H1 (cell line): Measurements from ENCODE around the gene RPS6KC1. TPM values are rescaled to one million over a fixed set of nuclear protein-coding genes. Genes with fewer than 3 reads are reported as not detected.

ENCODE experiments used
- CTCF ChIA-PET: fragments of 300-600 bp; sonication (Branson Sonifier 250); formaldehyde crosslinking; loops from one replicate; lab custom pipeline; 2021; ENCODE audit not compliant: partially characterized antibody; lab: Charles Lee
- POLR2A ChIA-PET: fragments of 300-600 bp; sonication (Branson Sonifier 250); formaldehyde crosslinking; loops from one replicate; lab custom pipeline; 2021; ENCODE audit warnings: inconsistent platforms; ENCODE audit not compliant: partially characterized antibody; lab: Charles Lee
- DNase-seq, 2 experiments: peaks; one replicate each; pipeline versions ENCODE4 v3.0.0 to v3.0.0-alpha.2; 2010 to 2022; ENCODE audit warnings: low spot score in 2 of 2, low read depth in 1 of 2, mixed read lengths in 1 of 2
- FAIRE-seq: peaks from 2 replicates; lab custom pipeline; 2011; peaks lifted over from hg19 to GRCh38; lab: Jason Lieb, UNC
- H2AFZ ChIP-seq: 2 replicates; pipeline ENCODE4 v1.8.1; 2012; ENCODE audit warnings: low read length, inconsistent platforms
- H2AK5ac ChIP-seq: 2 replicates; pipeline ENCODE4 v1.6.1; 2013; ENCODE audit warnings: low read depth, low read length
- H2BK120ac ChIP-seq: replicated peaks from 2 replicates; pipeline ENCODE3; 2013; ENCODE audit warnings: low read depth, low read length, inconsistent platforms
- H2BK12ac ChIP-seq: 2 replicates; pipeline ENCODE4 v1.6.1; 2013; ENCODE audit warnings: low read depth, low read length
- H2BK15ac ChIP-seq: 2 replicates; pipeline ENCODE4 v1.6.1; 2013; ENCODE audit warnings: low read length
- H2BK20ac ChIP-seq: 2 replicates; pipeline ENCODE4 v1.6.1; 2013; ENCODE audit warnings: low read length
- H2BK5ac ChIP-seq: 2 replicates; pipeline ENCODE4 v1.6.1; 2013; ENCODE audit warnings: low read depth, low read length
- H3K14ac ChIP-seq: 2 replicates; pipeline ENCODE4 v1.6.1; 2013; ENCODE audit warnings: inconsistent platforms; ENCODE audit not compliant: insufficient read length
- H3K18ac ChIP-seq: 2 replicates; pipeline ENCODE4 v1.6.1; 2013; ENCODE audit warnings: low read length; ENCODE audit errors: extremely low read depth
- H3K23ac ChIP-seq: 2 replicates; pipeline ENCODE4 v1.6.1; 2013; ENCODE audit warnings: inconsistent platforms; ENCODE audit not compliant: insufficient read length
- H3K23me2 ChIP-seq: 2 replicates; pipeline ENCODE4 v1.6.1; 2013; ENCODE audit warnings: low read depth, low read length
- H3K27ac ChIP-seq: 2 replicates; pipeline ENCODE4 v1.6.1; 2011; ENCODE audit warnings: low read depth, low read length, inconsistent platforms
- H3K27me3 ChIP-seq, 4 experiments: replicated peaks in 1 of 4; 1 replicate in 1 of 4; 2 replicates in 3 of 4; pipeline versions ENCODE4 v1.6.1 to v1.8.1; 2011 to 2013; ENCODE audit warnings: low read length in 3 of 4, mild to moderate bottlenecking in 3 of 4, inconsistent platforms in 2 of 4, mixed read lengths in 2 of 4, moderate library complexity in 1 of 4; ENCODE audit not compliant: control insufficient read depth in 3 of 4, insufficient read depth in 3 of 4; ENCODE audit errors: extremely low read depth in 1 of 4
- H3K36me3 ChIP-seq, 4 experiments: 2 replicates each; pipeline versions ENCODE4 v1.6.1 to v1.8.1; 2011 to 2013; ENCODE audit warnings: mild to moderate bottlenecking in 4 of 4, low read length in 3 of 4, moderate library complexity in 2 of 4, control low read depth in 1 of 4, inconsistent platforms in 1 of 4; ENCODE audit not compliant: insufficient read depth in 4 of 4, control insufficient read depth in 2 of 4
- H3K4ac ChIP-seq: replicated peaks from 2 replicates; pipeline ENCODE3; 2013; ENCODE audit warnings: low read length, low read depth, mixed read lengths, inconsistent platforms; ENCODE audit not compliant: insufficient read length
- H3K4me1 ChIP-seq, 4 experiments: replicated peaks in 1 of 4; 1 replicate in 1 of 4; 2 replicates in 3 of 4; pipeline versions ENCODE4 v1.6.1 to v1.8.1; 2011 to 2013; ENCODE audit warnings: low read length in 3 of 4, inconsistent platforms in 2 of 4, mixed read lengths in 1 of 4; ENCODE audit not compliant: insufficient read depth in 4 of 4, control insufficient read depth in 3 of 4
- H3K4me2 ChIP-seq, 2 experiments: 2 replicates each; pipeline versions ENCODE4 v1.6.1 to v1.8.1; 2011 to 2013; ENCODE audit warnings: low read depth in 2 of 2, low read length in 2 of 2, control low read depth in 1 of 2, inconsistent platforms in 1 of 2, mild to moderate bottlenecking in 1 of 2; ENCODE audit not compliant: insufficient read depth in 1 of 2
- H3K4me3 ChIP-seq, 4 experiments: fragments of 200-600, 300-600 bp in 1 of 4; sonication (generic), shearing (Covaris generic), sonication (Bioruptor Twin) in 1 of 4; 2 replicates each; pipeline versions ENCODE4 v1.5.1 to v1.8.1; 2011 to 2016; ENCODE audit warnings: low read length in 4 of 4, low read depth in 3 of 4, control low read depth in 2 of 4, inconsistent platforms in 2 of 4, mild to moderate bottlenecking in 2 of 4, mixed read lengths in 1 of 4, moderate library complexity in 1 of 4; ENCODE audit not compliant: insufficient read depth in 2 of 4; ENCODE audit errors: extremely low read depth in 1 of 4
- H3K56ac ChIP-seq: replicated peaks from 2 replicates; pipeline ENCODE3; 2013; ENCODE audit warnings: low read depth, mild to moderate bottlenecking, mixed read lengths, low read length, inconsistent platforms; ENCODE audit not compliant: insufficient read length
- H3K79me1 ChIP-seq: 2 replicates; pipeline ENCODE4 v1.6.1; 2013; ENCODE audit warnings: low read depth, low read length, control low read depth
- H3K79me2 ChIP-seq, 2 experiments: 2 replicates each; pipeline versions ENCODE4 v1.6.1 to v1.8.1; 2012 to 2013; ENCODE audit warnings: low read length in 2 of 2, mild to moderate bottlenecking in 2 of 2, inconsistent platforms in 1 of 2; ENCODE audit not compliant: insufficient read depth in 2 of 2, control insufficient read depth in 1 of 2
- H3K9ac ChIP-seq, 4 experiments: replicated peaks in 1 of 4; 1 replicate in 1 of 4; 2 replicates in 3 of 4; pipeline versions ENCODE4 v1.6.1 to v1.8.1; 2011 to 2013; ENCODE audit warnings: low read depth in 3 of 4, low read length in 3 of 4, control low read depth in 2 of 4, mild to moderate bottlenecking in 2 of 4, moderate library complexity in 2 of 4, inconsistent platforms in 1 of 4; ENCODE audit errors: extremely low read depth in 1 of 4
- H3K9me3 ChIP-seq, 2 experiments: 2 replicates each; pipeline versions ENCODE4 v1.6.1 to v1.8.1; 2012 to 2013; ENCODE audit warnings: mild to moderate bottlenecking in 2 of 2, moderate library complexity in 2 of 2, control low read depth in 1 of 2, inconsistent platforms in 1 of 2, low read depth in 1 of 2, low read length in 1 of 2, mixed read lengths in 1 of 2; ENCODE audit not compliant: insufficient read depth in 2 of 2
- H4K20me1 ChIP-seq, 2 experiments: replicated peaks in 1 of 2; 2 replicates each; pipeline versions ENCODE3 to v1.8.1; 2011 to 2013; ENCODE audit warnings: inconsistent platforms in 2 of 2, low read length in 2 of 2, mild to moderate bottlenecking in 1 of 2; ENCODE audit not compliant: insufficient read depth in 2 of 2, control insufficient read depth in 1 of 2
- H4K5ac ChIP-seq: 2 replicates; pipeline ENCODE4 v1.6.1; 2013; ENCODE audit warnings: low read length, low read depth, mixed read lengths, inconsistent platforms; ENCODE audit not compliant: insufficient read length
- H4K8ac ChIP-seq: 2 replicates; pipeline ENCODE4 v1.8.0; 2013; ENCODE audit warnings: mild to moderate bottlenecking, moderate library complexity, low read length, inconsistent platforms; ENCODE audit not compliant: insufficient read depth; ENCODE audit errors: extremely low read depth
- H4K91ac ChIP-seq: replicated peaks from 2 replicates; pipeline ENCODE3; 2013; ENCODE audit warnings: low read length, mixed read lengths, inconsistent platforms; ENCODE audit not compliant: insufficient read length
- CBX8 ChIP-seq: fragments of 300-800, 300-1000 bp; sonication (generic); IDR thresholded peaks from 2 replicates; pipeline ENCODE4 v1.7.1; 2016; ENCODE audit warnings: low read depth, low read length, borderline replicate concordance
- RBBP5 ChIP-seq: IDR thresholded peaks from 2 replicates; pipeline ENCODE4 v1.7.1; 2012; ENCODE audit warnings: low read depth, mild to moderate bottlenecking, inconsistent platforms, low read length, moderate library complexity, borderline replicate concordance
- RFX5 ChIP-seq: IDR thresholded peaks from 2 replicates; pipeline ENCODE4 v1.6.1; 2011; ENCODE audit warnings: low read depth, low read length, improper control_type of control experiment, borderline replicate concordance
- SIN3A ChIP-seq, 2 experiments: IDR thresholded peaks in 1 of 2; conservative IDR thresholded peaks in 1 of 2; 2 replicates each; pipeline ENCODE4 v1.6.1; 2011 to 2012; ENCODE audit warnings: low read length in 2 of 2, improper control_type of control experiment in 1 of 2, low read depth in 1 of 2, mild to moderate bottlenecking in 1 of 2
- SP2 ChIP-seq: IDR thresholded peaks from 2 replicates; pipeline ENCODE4 v1.6.1; 2012; ENCODE audit warnings: mild to moderate bottlenecking, low read length, inconsistent platforms
- SP4 ChIP-seq: IDR thresholded peaks from 2 replicates; pipeline ENCODE4 v1.6.1; 2012; ENCODE audit warnings: low read length, inconsistent platforms
- TAF7 ChIP-seq: optimal IDR thresholded peaks from 2 replicates; pipeline ENCODE3; 2011; ENCODE audit warnings: low read depth, mild to moderate bottlenecking, inconsistent platforms, low read length, moderate library complexity, borderline replicate concordance
- WGBS, 2 experiments: shearing (Covaris generic) in 1 of 2; methylation state at CpG; one replicate each; pipeline versions ENCODE4 v1.1.6 to v1.1.7; 2013 to 2015; ENCODE audit warnings: low lambda C conversion rate in 2 of 2, mixed read lengths in 2 of 2, inconsistent platforms in 1 of 2, low coverage in 1 of 2, missing lambda C conversion rate in 1 of 2; ENCODE audit not compliant: insufficient replicate concordance in 2 of 2, insufficient coverage in 1 of 2, insufficient read length in 1 of 2; ENCODE audit errors: extremely low coverage in 1 of 2, missing lambda C conversion rate in 1 of 2; 5-methylcytosine and 5-hydroxymethylcytosine counted together
- polyA plus RNA-seq, 7 experiments: library from polyadenylated mRNA; depleted of rRNA in 3 of 7; stranded (reverse) in 5 of 7; unstranded in 2 of 7; fragments of >200 nt in 5 of 7; fragments of 200-250 nt in 2 of 7; gene quantifications; 1 replicate in 5 of 7; 2 replicates in 1 of 7; 4 replicates in 1 of 7; pipeline versions ENCODE4 v1.2.1 to v1.2.3, GENCODE V29; 2011 to 2013; ENCODE audit warnings: missing spikeins in 2 of 7, mixed read lengths in 2 of 7
- total RNA-seq: library from RNA; stranded (reverse); fragmentation: NEBNext Ultra II Directional; extraction: Animal tissue kit (Norgen Biotek cat#: 25700); gene quantifications from 2 replicates; pipeline ENCODE4 v1.2.1, GENCODE V29; 2021

Gene RPS6KC1
- total and polyA plus RNA-seq, 2 of the 8 experiments (the other 6 are each of a cell fraction or from before 2014, with no cell fraction given) = 4.9 to 17.6 TPM

DNA sequence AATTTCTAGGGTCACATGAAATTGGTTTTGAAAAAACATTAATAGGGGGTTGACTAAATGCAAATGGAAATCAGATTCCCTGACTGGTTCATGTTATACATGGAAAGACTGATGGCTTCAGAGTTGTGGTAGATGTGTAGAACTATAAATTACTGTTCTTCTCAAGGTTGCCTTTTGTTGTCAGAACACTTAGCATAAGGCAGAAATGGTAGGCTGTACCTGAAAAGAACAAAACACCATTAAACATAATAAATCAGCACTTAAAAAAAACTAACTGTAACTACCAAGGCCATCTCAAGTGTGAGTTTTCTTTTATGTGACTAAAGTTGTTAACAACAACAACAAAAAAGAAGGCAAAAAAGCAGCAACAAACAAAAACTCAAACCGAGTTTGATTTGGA is 111.8 kb downstream of the RPS6KC1 start:
- Histone ChIP-seq H2AK5ac (no peak overlapping the region), H3K4me2 (no peak overlapping the region)
- FAIRE-seq = no peak

More for the DNA sequence above, 111.8 kb downstream of the RPS6KC1 start:
- Histone ChIP-seq H2BK15ac (no peak overlapping the region), H4K91ac (no peak overlapping the region)
- no peak for TF ChIP-seq SP4
- no peak for TF ChIP-seq TAF7
- TF ChIP-seq RFX5 = no peak
- no peak for TF ChIP-seq CBX8
- no peak for TF ChIP-seq SP2
- TF ChIP-seq RBBP5 = no peak
- no peak for TF ChIP-seq SIN3A (conservative IDR thresholded peaks at IDR 0.05 in 1 of 2, IDR thresholded peaks at IDR 0.05 in 1 of 2; ENCODE audit: low read depth in 1 of 2, low read length in 2 of 2)
- TF ChIP-seq, all 59 proteins: peak for 0
- H3K23ac ChIP-seq = no peak overlapping the region
- peaks cover 0 to 1% (median 0%) of the 10 kb centered on the region in 4 experiments; a peak in 1 of 7 replicates for H3K27me3 ChIP-seq
- H3K14ac ChIP-seq = no peak overlapping the region
- no peak overlapping the region for H2BK12ac ChIP-seq
- no peak overlapping the region for H3K56ac ChIP-seq
- no peak for DNase-seq
- H4K8ac ChIP-seq = no peak overlapping the region
- H3K18ac ChIP-seq = no peak overlapping the region
- CTCF ChIA-PET = no interaction called here
- no peak overlapping the region for H3K27ac ChIP-seq
- POLR2A ChIA-PET = no interaction called here
- no peaks in the 10 kb centered on the region for H3K79me2 ChIP-seq
- no peaks in the 10 kb centered on the region for H3K36me3 ChIP-seq
- H3K4me1 ChIP-seq = no peaks in the 10 kb centered on the region
- no peaks in the 10 kb centered on the region for H4K20me1 ChIP-seq
- no peak overlapping the region for H3K4ac ChIP-seq
- H2BK120ac ChIP-seq = no peak overlapping the region
- no peak overlapping the region for H2BK5ac ChIP-seq
- H2BK20ac ChIP-seq = no peak overlapping the region
- no peak overlapping the region for H2AFZ ChIP-seq
- no peaks in the 10 kb centered on the region; a peak in 1 of 4 replicates for H3K9me3 ChIP-seq
- H3K23me2 ChIP-seq = no peaks in the 10 kb centered on the region
- no peak overlapping the region for H3K9ac ChIP-seq
- H3K79me1 ChIP-seq = no peaks in the 10 kb centered on the region
- H4K5ac ChIP-seq = no peak overlapping the region
- 88% methylated on average over 1 of the region's 1 CpG; no CpG with 5 or more reads in 1 of the 2 experiments for WGBS, 2 experiments
- H3K4me3 ChIP-seq = no peak overlapping the region
